Placental epithelial cell (primary cell): ENCODE results near the gene AP1G1. TPM values are rescaled to one million over a fixed set of nuclear protein-coding genes. Genes with fewer than 3 reads are reported as not detected.

Source experiments
- small RNA-seq: library from RNA; depleted of rRNA; stranded (forward); fragments of <200 nt; gene quantifications from one replicate; pipeline ENCODE3, GENCODE V24; 2012
- total RNA-seq: library from RNA; depleted of rRNA; stranded (reverse); fragments of >200 nt; gene quantifications from 2 replicates; pipeline ENCODE4 v1.2.3, GENCODE V29; 2012

The AP1G1 gene
- total RNA-seq: 95.4 and 139 TPM in 2 replicates

GRCh38 chr16:71808593-71809459 lies at the start of gene AP1G1:
Gene AP1G1, minus strand, starts transcription at chr16:71808834. Its CDS starts 19,355 bp downstream, at chr16:71789479.

GRCh38 chr16:71845639-71846430 lies 37.2 kb upstream of the AP1G1 start, which contains the start of gene ATXN1L:
Gene ATXN1L, plus strand, starts transcription at chr16:71845976. Its CDS starts 3,765 bp downstream, at chr16:71849741.

GRCh38 chr16:71724320-71724751 lies 84.3 kb downstream of the AP1G1 start, which contains the start of gene PHLPP2:
Gene PHLPP2, minus strand, starts transcription at chr16:71724701. Its CDS starts 9,906 bp downstream, at chr16:71714795.

Small RNA genes within 50 kb of the gene (small RNA-seq; reads per million reads assigned to genes)
- gene AC010653.3 (0.17 reads per million), gene SNORA70D (0.09 reads per million), gene SNORD71 (1,826 reads per million, percentile 100 among the genes with 10 or more reads in this experiment)

Other genes with a start within 250 kb of the AP1G1 start
- gene TAT, start 231.7 kb downstream of the AP1G1 start, total RNA-seq: not detected in 2 replicates
- 6.6 and 9.4 TPM in 2 replicates for gene MARVELD3, start 182.7 kb downstream of the AP1G1 start, total RNA-seq
- 3.5 and 5.6 TPM in 2 replicates for gene PHLPP2, start 84.1 kb downstream of the AP1G1 start, total RNA-seq
- 14.1 and 17.4 TPM in 2 replicates for gene ATXN1L, start 37.1 kb upstream of the AP1G1 start, total RNA-seq
- gene ZNF821, start 75.3 kb upstream of the AP1G1 start, total RNA-seq: 7.4 and 12.2 TPM in 2 replicates
- gene IST1, start 86.7 kb upstream of the AP1G1 start, total RNA-seq: 194 and 208 TPM in 2 replicates
- gene PKD1L3, start 191.6 kb upstream of the AP1G1 start, total RNA-seq: under 0.01 TPM in 1 of 2 replicates, not detected in the other
- 0.79 and 3.7 TPM in 2 replicates for gene DHODH, start 199.9 kb upstream of the AP1G1 start, total RNA-seq
- gene HP, start 245.7 kb upstream of the AP1G1 start, total RNA-seq: not detected in 2 replicates